Activated CD4-positive, alpha-beta T cell treated with anti-CD3 and anti-CD28 coated beads, Interleukin-2, amount 10 ng/mL, durations not matched to agents 24 days and 14 days (primary cell): ENCODE measurements around the gene PRPF6. TPM values are rescaled to one million over a fixed set of nuclear protein-coding genes. Genes with fewer than 3 reads are reported as not detected.
A peak's percentile ranks its signal among the peaks of the same experiment; 100 is the strongest.

ENCODE experiments used
- DNase-seq: peaks from one replicate; pipeline ENCODE4 v3.0.0; 2022
- H3K27ac Mint-ChIP-seq: one replicate; pipeline ENCODE4 v1.8.0; 2022; ENCODE audit warnings: mild to moderate bottlenecking, mixed read lengths
- H3K27me3 Mint-ChIP-seq: one replicate; pipeline ENCODE4 v1.8.0; 2022; ENCODE audit warnings: mixed read lengths
- H3K36me3 Mint-ChIP-seq: one replicate; pipeline ENCODE4 v1.8.0; 2022; ENCODE audit warnings: low read depth, mild to moderate bottlenecking, mixed read lengths
- H3K4me1 Mint-ChIP-seq: one replicate; pipeline ENCODE4 v1.8.0; 2021; ENCODE audit warnings: mixed read lengths
- H3K4me3 Mint-ChIP-seq: one replicate; pipeline ENCODE4 v1.8.0; 2022; ENCODE audit warnings: mild to moderate bottlenecking, moderate library complexity, mixed read lengths
- H3K9me3 Mint-ChIP-seq: one replicate; pipeline ENCODE4 v1.8.0; 2021; ENCODE audit warnings: mixed read lengths
- intact Hi-C: fragments of 100-400 bp; cut with micrococcal nuclease; formaldehyde crosslinking; loops from one replicate; pipeline ENCODE4 v1.15.1; 2023
- total RNA-seq: library from RNA; stranded (reverse); gene quantifications from 2 replicates; pipeline ENCODE4 v1.2.3, GENCODE V29; 2022

The PRPF6 gene
- total RNA-seq, 1 donor from 2014 or later, result 79.5 TPM

- Mint-ChIP-seq H3K36me3 (peaks cover 11% of the 10 kb centered on the region), H3K27ac (peak overlapping the region; percentile 84), H3K9me3 (no peaks in the 10 kb centered on the region), H3K4me3 (peak overlapping the region; percentile 79), H3K27me3 (no peaks in the 10 kb centered on the region), H3K4me1 (peaks cover 51% of the 10 kb centered on the region)
- intact Hi-C loops, result loop anchor here (1.0 to 5.0 kb wide), 3 partner anchors 19 to 501 kb away; partner anchors contain the start of gene PTK6
- no peak for DNase-seq
Observed at GRCh38 chr20:64038224-64038564, 57.3 kb downstream of the PRPF6 start.

- intact Hi-C loops, result loop anchor here (1.0 to 5.0 kb wide), 4 partner anchors 18 to 501 kb away; partner anchors contain the start of gene PTK6
- Mint-ChIP-seq H3K27ac (peak overlapping the region; percentile 80), H3K27me3 (no peaks in the 10 kb centered on the region), H3K36me3 (peaks cover 8% of the 10 kb centered on the region), H3K9me3 (no peaks in the 10 kb centered on the region), H3K4me1 (peaks cover 48% of the 10 kb centered on the region), H3K4me3 (peak overlapping the region; percentile 79)
- peak; percentile 95 for DNase-seq
Observed at GRCh38 chr20:64038565-64039292, 57.8 kb downstream of the PRPF6 start.

GRCh38 chr20:64039293-64040160 is 58.6 kb downstream of the PRPF6 start:
- H3K4me1 Mint-ChIP-seq, result peaks cover 45% of the 10 kb centered on the region

GRCh38 chr20:64040231-64041039 is 59.5 kb downstream of the PRPF6 start:
- H3K4me3 Mint-ChIP-seq, result peak overlapping the region; percentile 86
- peak; percentile 59 for DNase-seq
- intact Hi-C loops, result no loop called here
- H3K9me3 Mint-ChIP-seq, result no peaks in the 10 kb centered on the region
- H3K4me1 Mint-ChIP-seq, result peaks cover 40% of the 10 kb centered on the region
- no peaks in the 10 kb centered on the region for H3K27me3 Mint-ChIP-seq
- peak overlapping the region; percentile 77 for H3K27ac Mint-ChIP-seq
- peaks cover under 1% of the 10 kb centered on the region for H3K36me3 Mint-ChIP-seq

More at GRCh38 chr20:64039293-64040160, 58.6 kb downstream of the PRPF6 start:
- Mint-ChIP-seq H3K9me3 (no peaks in the 10 kb centered on the region), H3K4me3 (peak overlapping the region; percentile 79), H3K27ac (peak overlapping the region; percentile 80), H3K27me3 (no peaks in the 10 kb centered on the region), H3K36me3 (peaks cover 2% of the 10 kb centered on the region)
- intact Hi-C loops, result loop anchor here (1.0 to 5.0 kb wide), 3 partner anchors 17 to 502 kb away; partner anchors contain the start of gene PTK6
- no peak for DNase-seq

GRCh38 chr20:64041040-64041780 is 60.3 kb downstream of the PRPF6 start:
- no peak for DNase-seq
- intact Hi-C loops, result no loop called here
- H3K36me3 Mint-ChIP-seq, result no peaks in the 10 kb centered on the region
- peak overlapping the region; percentile 86 for H3K4me3 Mint-ChIP-seq
- peak overlapping the region; percentile 77 for H3K27ac Mint-ChIP-seq
- H3K4me1 Mint-ChIP-seq, result peaks cover 42% of the 10 kb centered on the region
- H3K27me3 Mint-ChIP-seq, result peaks cover 5% of the 10 kb centered on the region
- no peaks in the 10 kb centered on the region for H3K9me3 Mint-ChIP-seq

- peak overlapping the region; percentile 15 for H3K27ac Mint-ChIP-seq
- DNase-seq, result peak; percentile 59
- intact Hi-C loops, result no loop called here
- H3K36me3 Mint-ChIP-seq, result no peaks in the 10 kb centered on the region
- peak overlapping the region; percentile 86 for H3K4me3 Mint-ChIP-seq
- H3K9me3 Mint-ChIP-seq, result no peaks in the 10 kb centered on the region
- peaks cover 9% of the 10 kb centered on the region for H3K27me3 Mint-ChIP-seq
- peaks cover 40% of the 10 kb centered on the region for H3K4me1 Mint-ChIP-seq
Observed at GRCh38 chr20:64041781-64042053, 60.8 kb downstream of the PRPF6 start.

GRCh38 chr20:64042054-64042781 is 61.3 kb downstream of the PRPF6 start:
- Mint-ChIP-seq H3K27me3 (peaks cover 14% of the 10 kb centered on the region), H3K4me1 (peaks cover 36% of the 10 kb centered on the region), H3K4me3 (peak overlapping the region; percentile 86), H3K27ac (peak overlapping the region; percentile 90), H3K9me3 (no peaks in the 10 kb centered on the region), H3K36me3 (no peaks in the 10 kb centered on the region)
- peak; percentile 76 for DNase-seq
- intact Hi-C loops, result no loop called here

- Mint-ChIP-seq H3K4me3 (no peak overlapping the region), H3K27me3 (peaks cover 20% of the 10 kb centered on the region), H3K27ac (peak overlapping the region; percentile 60), H3K9me3 (no peaks in the 10 kb centered on the region), H3K36me3 (no peaks in the 10 kb centered on the region), H3K4me1 (peaks cover 30% of the 10 kb centered on the region)
- intact Hi-C loops, result no loop called here
- no peak for DNase-seq
Observed at GRCh38 chr20:64043768-64044167, 62.8 kb downstream of the PRPF6 start.

GRCh38 chr20:64044484-64045247 is 63.7 kb downstream of the PRPF6 start:
- Mint-ChIP-seq H3K27me3 (peaks cover 22% of the 10 kb centered on the region), H3K9me3 (no peaks in the 10 kb centered on the region), H3K27ac (no peak overlapping the region), H3K4me3 (peak overlapping the region; percentile 28), H3K36me3 (no peaks in the 10 kb centered on the region), H3K4me1 (peaks cover 28% of the 10 kb centered on the region)
- DNase-seq, result no peak
- intact Hi-C loops, result no loop called here

DNA sequence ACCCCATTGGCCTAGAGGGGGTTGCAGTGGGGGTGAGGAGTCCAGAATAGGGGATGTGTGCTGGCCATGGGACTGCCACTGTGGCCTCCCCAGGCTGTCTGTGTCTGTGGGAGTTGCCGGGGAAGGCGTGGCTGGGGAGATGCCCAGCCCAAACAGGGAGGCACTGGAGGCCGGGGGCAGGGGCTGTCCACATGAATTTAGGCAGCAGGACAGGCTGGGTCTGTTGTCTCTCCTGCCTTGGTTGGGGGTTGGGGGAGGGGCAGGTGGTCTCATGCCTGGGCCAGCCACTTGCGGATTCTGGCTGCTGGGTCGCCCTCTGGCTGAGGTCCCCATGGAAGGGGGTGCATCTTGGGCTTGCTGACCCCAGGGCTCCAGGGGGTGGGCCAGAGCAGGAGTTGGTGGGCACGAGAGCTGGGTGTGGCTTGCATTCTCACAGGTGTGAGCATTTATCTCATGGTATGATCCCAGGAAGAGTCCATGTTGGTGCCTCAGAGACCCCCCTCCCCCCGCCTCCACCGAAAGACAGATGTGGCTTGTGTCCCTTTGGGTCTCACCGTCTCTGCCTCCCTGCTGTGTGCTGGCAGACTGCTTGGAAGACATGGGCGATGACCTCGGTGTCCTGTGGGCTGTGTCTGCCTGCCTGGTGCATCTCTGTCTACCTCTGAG is 64.5 kb downstream of the PRPF6 start:
- Mint-ChIP-seq H3K27me3 (peaks cover 25% of the 10 kb centered on the region), H3K27ac (no peak overlapping the region), H3K4me1 (peaks cover 24% of the 10 kb centered on the region), H3K4me3 (no peak overlapping the region), H3K36me3 (no peaks in the 10 kb centered on the region), H3K9me3 (no peaks in the 10 kb centered on the region)
- intact Hi-C loops, result no loop called here
- DNase-seq, result no peak

GRCh38 chr20:64047046-64047389 is 66.1 kb downstream of the PRPF6 start:
- Mint-ChIP-seq H3K4me3 (no peak overlapping the region), H3K27me3 (peaks cover 30% of the 10 kb centered on the region), H3K36me3 (no peaks in the 10 kb centered on the region), H3K27ac (no peak overlapping the region), H3K4me1 (peaks cover 19% of the 10 kb centered on the region), H3K9me3 (no peaks in the 10 kb centered on the region)
- no peak for DNase-seq
- intact Hi-C loops, result no loop called here

- intact Hi-C loops, result no loop called here
- no peak for DNase-seq
- Mint-ChIP-seq H3K27me3 (peaks cover 30% of the 10 kb centered on the region), H3K4me3 (peak overlapping the region; percentile 40), H3K9me3 (no peaks in the 10 kb centered on the region), H3K27ac (no peak overlapping the region), H3K4me1 (peaks cover 17% of the 10 kb centered on the region), H3K36me3 (no peaks in the 10 kb centered on the region)
Observed at GRCh38 chr20:64047968-64048401, 67.1 kb downstream of the PRPF6 start.
